ENCODE data around the gene CEP89. TPM values are rescaled to one million over a fixed set of nuclear protein-coding genes. Genes with fewer than 3 reads are reported as not detected.

Gene CEP89
- total RNA-seq, 1 experiment from 2014 or later, result 31.1 TPM

DNA sequence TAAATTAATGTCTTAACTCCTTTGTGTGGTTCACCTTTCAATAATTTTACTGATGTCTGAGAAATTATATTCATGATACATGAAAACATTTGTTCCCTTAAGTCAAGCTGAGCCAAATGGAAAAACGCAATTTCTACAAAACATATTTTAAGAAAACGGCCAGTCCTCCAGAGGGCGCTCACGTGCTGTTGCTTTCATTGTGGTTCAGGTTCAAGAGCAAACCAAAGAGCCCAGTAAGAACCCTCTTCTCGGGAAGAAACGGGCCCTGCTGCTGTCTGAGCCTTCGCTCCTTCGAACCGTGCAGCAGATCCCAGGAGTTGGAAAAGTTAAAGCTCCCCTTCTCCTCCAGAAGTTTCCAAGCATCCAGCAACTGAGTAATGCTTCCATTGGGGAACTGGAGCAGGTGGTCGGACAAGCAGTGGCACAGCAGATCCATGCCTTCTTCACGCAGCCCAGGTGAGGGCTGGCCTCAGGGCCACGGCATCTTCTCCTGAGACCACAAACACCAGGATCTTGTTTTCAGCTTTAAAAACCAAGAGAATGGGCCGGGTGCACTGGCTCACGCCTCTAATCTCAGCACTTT, 4.6 kb upstream of the CEP89 start:
- peak; percentile 83 for DNase-seq
- no TSS peak for BruUV-seq (replicated peaks)
- no peaks in the 10 kb centered on the region for H3K27me3 Mint-ChIP-seq (ENCODE audit: unreplicated experiment)
- intact Hi-C loops (cut with micrococcal nuclease; ENCODE audit: unreplicated experiment), result loop anchor here (1.0 to 5.0 kb wide), 2 partner anchors 143 to 206 kb away; no protein-coding TSS in a partner anchor
- H3K4me1 Mint-ChIP-seq (ENCODE audit: low read depth, unreplicated experiment), result no peaks in the 10 kb centered on the region
- H3K27ac Mint-ChIP-seq (ENCODE audit: unreplicated experiment), result peak overlapping the region; percentile 19
- no peak overlapping the region for H3K4me3 Mint-ChIP-seq (ENCODE audit: low read depth, unreplicated experiment)
- peaks cover 73% of the 10 kb centered on the region for H3K36me3 Mint-ChIP-seq (ENCODE audit: insufficient read depth, unreplicated experiment)
- H3K9me3 Mint-ChIP-seq (ENCODE audit: low read depth, unreplicated experiment), result no peaks in the 10 kb centered on the region
- TF ChIP-seq, protein P1, sequence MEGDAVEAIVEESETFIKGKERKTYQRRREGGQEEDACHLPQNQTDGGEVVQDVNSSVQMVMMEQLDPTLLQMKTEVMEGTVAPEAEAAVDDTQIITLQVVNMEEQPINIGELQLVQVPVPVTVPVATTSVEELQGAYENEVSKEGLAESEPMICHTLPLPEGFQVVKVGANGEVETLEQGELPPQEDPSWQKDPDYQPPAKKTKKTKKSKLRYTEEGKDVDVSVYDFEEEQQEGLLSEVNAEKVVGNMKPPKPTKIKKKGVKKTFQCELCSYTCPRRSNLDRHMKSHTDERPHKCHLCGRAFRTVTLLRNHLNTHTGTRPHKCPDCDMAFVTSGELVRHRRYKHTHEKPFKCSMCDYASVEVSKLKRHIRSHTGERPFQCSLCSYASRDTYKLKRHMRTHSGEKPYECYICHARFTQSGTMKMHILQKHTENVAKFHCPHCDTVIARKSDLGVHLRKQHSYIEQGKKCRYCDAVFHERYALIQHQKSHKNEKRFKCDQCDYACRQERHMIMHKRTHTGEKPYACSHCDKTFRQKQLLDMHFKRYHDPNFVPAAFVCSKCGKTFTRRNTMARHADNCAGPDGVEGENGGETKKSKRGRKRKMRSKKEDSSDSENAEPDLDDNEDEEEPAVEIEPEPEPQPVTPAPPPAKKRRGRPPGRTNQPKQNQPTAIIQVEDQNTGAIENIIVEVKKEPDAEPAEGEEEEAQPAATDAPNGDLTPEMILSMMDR (IDR thresholded peaks at IDR 0.05; ENCODE audit: unreplicated experiment), result peak; percentile 89
- CTCF ChIA-PET, result interaction anchor here (0.6 to 1.5 kb wide), 3 partner anchors 142 to 198 kb away, joined by 3 to 8 read pairs (median 5); no protein-coding TSS in a partner anchor

DNA sequence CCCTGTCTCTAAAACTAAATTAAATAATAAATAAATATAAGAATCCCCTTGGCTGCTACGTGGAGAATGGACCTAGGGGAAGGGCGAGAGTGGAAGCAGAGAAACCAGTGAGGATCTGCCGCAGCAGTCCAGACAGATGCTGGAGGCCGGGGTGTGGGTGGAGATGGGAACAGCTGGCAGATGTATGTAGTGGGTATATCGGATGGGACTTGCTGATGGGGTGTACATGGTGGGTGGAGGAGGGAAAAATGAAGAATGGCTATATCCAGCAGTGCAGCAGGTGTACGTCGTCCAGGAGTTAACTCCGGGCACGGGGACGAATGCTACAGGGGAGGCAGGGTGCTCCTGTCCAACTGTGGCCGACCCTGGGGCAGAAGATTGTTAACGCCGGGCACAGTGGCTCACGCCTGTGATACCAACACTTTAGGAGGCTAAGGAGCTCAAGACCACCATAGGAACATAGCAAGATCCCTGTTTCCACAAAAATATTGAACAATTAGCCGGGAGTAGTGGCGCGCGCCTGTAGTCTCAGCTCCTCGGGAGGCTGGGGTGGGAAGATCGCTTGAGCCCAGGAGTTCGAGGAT, 654 bp downstream of the CEP89 start:
- intact Hi-C loops (cut with micrococcal nuclease; ENCODE audit: unreplicated experiment), result no loop called here
- no peak for DNase-seq
- BruUV-seq (replicated peaks), result TSS peak; percentile 78
- Mint-ChIP-seq H3K27me3 (ENCODE audit: unreplicated experiment) (no peaks in the 10 kb centered on the region), H3K36me3 (ENCODE audit: insufficient read depth, unreplicated experiment) (peaks cover 50% of the 10 kb centered on the region), H3K4me3 (ENCODE audit: low read depth, unreplicated experiment) (peak overlapping the region; percentile 91), H3K9me3 (ENCODE audit: low read depth, unreplicated experiment) (no peaks in the 10 kb centered on the region), H3K27ac (ENCODE audit: unreplicated experiment) (peak overlapping the region; percentile 98), H3K4me1 (ENCODE audit: low read depth, unreplicated experiment) (no peaks in the 10 kb centered on the region)
- TF ChIP-seq, protein P1 (IDR thresholded peaks at IDR 0.05; ENCODE audit: unreplicated experiment), result no peak
- CTCF ChIA-PET, result interaction anchor here (0.7 to 0.9 kb wide), 5 partner anchors 10 to 1431 kb away, joined by 3 to 6 read pairs (median 4); no protein-coding TSS in a partner anchor

DNA sequence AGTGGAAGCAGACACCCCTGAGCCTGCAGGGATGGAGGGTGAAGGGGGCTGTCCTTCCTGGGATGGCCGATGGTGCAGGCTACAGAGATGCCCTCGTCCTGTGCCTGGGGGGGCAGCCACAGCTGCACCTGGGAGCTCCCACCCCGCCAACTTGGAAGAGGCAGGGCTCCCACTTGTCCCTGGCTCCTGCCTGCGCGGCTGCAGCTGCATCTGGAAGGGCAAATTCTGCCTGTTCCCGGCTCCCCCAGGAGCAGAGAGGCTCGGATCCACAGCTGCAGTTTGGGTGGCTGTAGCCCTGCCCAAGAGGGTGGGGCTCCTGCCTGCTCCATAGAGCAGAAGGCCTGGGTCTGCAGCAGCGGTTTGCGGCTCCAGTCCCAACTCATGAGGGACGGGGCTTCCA, 2.2 kb downstream of the CEP89 start:
- Mint-ChIP-seq H3K4me3 (ENCODE audit: low read depth, unreplicated experiment) (no peak overlapping the region), H3K4me1 (ENCODE audit: low read depth, unreplicated experiment) (no peaks in the 10 kb centered on the region), H3K27me3 (ENCODE audit: unreplicated experiment) (no peaks in the 10 kb centered on the region), H3K9me3 (ENCODE audit: low read depth, unreplicated experiment) (no peaks in the 10 kb centered on the region), H3K27ac (ENCODE audit: unreplicated experiment) (no peak overlapping the region), H3K36me3 (ENCODE audit: insufficient read depth, unreplicated experiment) (peaks cover 43% of the 10 kb centered on the region)
- intact Hi-C loops (cut with micrococcal nuclease; ENCODE audit: unreplicated experiment), result no loop called here
- CTCF ChIA-PET, result no interaction called here
- DNase-seq, result no peak
- BruUV-seq (replicated peaks), result no TSS peak
- TF ChIP-seq, protein P1 (IDR thresholded peaks at IDR 0.05; ENCODE audit: unreplicated experiment), result no peak

DNA sequence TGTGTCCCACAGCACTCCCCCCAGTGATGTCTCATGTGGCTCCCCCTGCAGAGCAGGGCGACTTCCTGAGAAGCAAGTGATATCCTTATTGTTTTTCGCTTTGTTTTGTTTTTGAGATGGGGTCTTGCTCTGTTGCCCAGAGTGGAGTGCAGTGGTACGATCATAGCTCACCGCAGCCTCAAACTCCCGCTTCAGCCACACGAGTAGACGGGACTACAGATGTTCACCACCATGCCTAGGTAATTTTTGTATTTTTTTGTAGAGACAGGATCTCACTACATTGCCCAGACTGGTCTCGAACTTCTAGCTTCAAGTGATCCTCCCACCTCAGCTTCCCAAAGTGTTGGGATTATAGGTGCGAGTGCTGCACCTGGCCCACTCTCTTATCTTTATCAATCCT, 5.0 kb downstream of the CEP89 start:
- no peak overlapping the region for H3K27ac Mint-ChIP-seq (ENCODE audit: unreplicated experiment)
- CTCF ChIA-PET, result interaction anchor here (0.6 to 0.8 kb wide), 2 partner anchors 37 to 285 kb away, joined by 4 to 10 read pairs; no protein-coding TSS in a partner anchor
- peaks cover 20% of the 10 kb centered on the region for H3K36me3 Mint-ChIP-seq (ENCODE audit: insufficient read depth, unreplicated experiment)
- DNase-seq, result no peak
- intact Hi-C loops (cut with micrococcal nuclease; ENCODE audit: unreplicated experiment), result no loop called here
- H3K9me3 Mint-ChIP-seq (ENCODE audit: low read depth, unreplicated experiment), result no peaks in the 10 kb centered on the region
- no peak overlapping the region for H3K4me3 Mint-ChIP-seq (ENCODE audit: low read depth, unreplicated experiment)
- TF ChIP-seq, protein P1 (IDR thresholded peaks at IDR 0.05; ENCODE audit: unreplicated experiment), result no peak
- no peaks in the 10 kb centered on the region for H3K27me3 Mint-ChIP-seq (ENCODE audit: unreplicated experiment)
- H3K4me1 Mint-ChIP-seq (ENCODE audit: low read depth, unreplicated experiment), result no peaks in the 10 kb centered on the region
- no TSS peak for BruUV-seq (replicated peaks)
